WI38 (cell line): ENCODE measurements around the gene TRIM24.
A peak's percentile ranks its signal among the peaks of the same experiment; 100 is the strongest.

Source experiments
- H3K4me3 ChIP-seq: 2 replicates; pipeline ENCODE4 v1.5.1; 2011; ENCODE audit warnings: low read depth, mild to moderate bottlenecking, control low read depth, low read length
- TF ChIP-seq, protein P1 (sequence below): IDR thresholded peaks from 2 replicates; pipeline ENCODE4 v1.5.1; 2012; ENCODE audit warnings: low read depth, mild to moderate bottlenecking, control low read depth, low read length

The TRIM24 gene

GRCh38 chr7:138433583-138434443 lies 26.2 kb upstream of the TRIM24 start:
- TF ChIP-seq, protein P1, sequence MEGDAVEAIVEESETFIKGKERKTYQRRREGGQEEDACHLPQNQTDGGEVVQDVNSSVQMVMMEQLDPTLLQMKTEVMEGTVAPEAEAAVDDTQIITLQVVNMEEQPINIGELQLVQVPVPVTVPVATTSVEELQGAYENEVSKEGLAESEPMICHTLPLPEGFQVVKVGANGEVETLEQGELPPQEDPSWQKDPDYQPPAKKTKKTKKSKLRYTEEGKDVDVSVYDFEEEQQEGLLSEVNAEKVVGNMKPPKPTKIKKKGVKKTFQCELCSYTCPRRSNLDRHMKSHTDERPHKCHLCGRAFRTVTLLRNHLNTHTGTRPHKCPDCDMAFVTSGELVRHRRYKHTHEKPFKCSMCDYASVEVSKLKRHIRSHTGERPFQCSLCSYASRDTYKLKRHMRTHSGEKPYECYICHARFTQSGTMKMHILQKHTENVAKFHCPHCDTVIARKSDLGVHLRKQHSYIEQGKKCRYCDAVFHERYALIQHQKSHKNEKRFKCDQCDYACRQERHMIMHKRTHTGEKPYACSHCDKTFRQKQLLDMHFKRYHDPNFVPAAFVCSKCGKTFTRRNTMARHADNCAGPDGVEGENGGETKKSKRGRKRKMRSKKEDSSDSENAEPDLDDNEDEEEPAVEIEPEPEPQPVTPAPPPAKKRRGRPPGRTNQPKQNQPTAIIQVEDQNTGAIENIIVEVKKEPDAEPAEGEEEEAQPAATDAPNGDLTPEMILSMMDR = no peak
- no peak overlapping the region for H3K4me3 ChIP-seq

DNA sequence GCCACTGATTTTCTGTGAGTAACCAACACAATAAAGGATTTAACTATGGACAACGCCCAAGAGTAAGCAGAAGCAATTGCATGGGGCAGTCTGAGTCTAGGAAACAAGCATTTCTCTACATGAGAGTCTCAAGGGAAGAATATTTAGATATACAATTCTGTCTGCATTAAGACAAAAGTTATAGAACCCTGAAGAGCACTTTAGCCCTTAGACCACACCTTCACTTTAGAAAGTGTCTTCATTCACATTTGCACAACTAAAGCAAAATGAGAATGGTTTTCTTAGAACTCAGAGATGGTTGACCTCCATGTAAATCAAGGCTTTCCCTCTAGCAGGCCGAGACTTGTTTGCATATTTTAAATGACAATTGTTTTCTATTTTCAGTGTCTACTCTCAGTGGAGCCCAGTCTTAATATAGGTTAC lies 25.5 kb upstream of the TRIM24 start:
- TF ChIP-seq, protein P1 = no peak
- H3K4me3 ChIP-seq = no peak overlapping the region

DNA sequence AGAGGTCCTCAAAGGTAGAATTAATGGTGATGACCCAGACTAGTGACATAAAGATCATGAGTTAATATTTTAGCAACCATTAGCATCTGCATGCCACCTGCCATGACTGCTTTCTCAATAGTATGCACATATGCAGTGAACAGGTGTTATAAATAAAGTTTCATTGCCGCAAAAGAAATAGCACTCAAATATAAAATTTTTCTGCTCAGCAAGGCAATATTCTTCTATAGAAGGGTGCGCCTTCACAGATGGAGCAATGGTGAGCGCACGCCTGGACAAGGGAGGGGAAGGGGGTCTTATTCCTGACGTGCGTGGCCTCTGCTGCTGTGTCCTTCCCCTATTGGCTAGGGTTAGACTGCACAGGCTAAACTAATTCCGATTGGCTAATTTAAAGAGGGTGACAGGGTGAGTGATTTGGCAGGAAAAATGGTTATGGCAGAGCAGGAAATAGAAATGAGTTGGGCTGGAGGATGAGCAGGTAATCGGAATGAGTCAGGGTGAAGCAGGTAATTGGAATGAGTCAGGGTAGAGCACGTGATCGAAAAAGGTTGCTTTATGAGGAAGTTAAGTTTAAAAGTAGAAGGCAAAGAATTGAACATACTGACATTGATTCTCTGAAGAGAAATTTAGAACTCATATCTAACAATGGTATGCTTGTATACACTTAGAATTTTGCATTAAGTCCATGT lies 24.7 kb upstream of the TRIM24 start:
- TF ChIP-seq, protein P1 = no peak

DNA sequence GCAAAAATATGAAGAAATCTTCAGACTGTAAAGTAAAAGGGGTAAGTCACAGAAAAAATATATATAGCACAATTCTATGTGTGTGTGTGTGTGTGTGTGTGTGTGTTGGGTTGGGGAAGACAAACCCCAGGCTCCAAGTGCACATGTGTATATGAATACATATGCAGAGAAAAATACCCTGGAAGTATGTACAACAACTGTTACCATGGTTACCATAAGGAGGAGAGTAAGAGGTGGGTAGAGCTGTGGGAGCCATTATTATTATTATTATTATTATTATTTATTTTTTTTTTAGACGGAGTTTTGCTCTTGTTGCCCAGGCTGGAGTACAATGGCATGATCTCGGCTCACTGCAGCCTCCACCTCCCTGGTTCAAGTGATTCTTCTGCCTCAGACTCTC lies 23.7 kb upstream of the TRIM24 start:
- no peak overlapping the region for H3K4me3 ChIP-seq
- TF ChIP-seq, protein P1 = no peak

More for the DNA sequence above, 24.7 kb upstream of the TRIM24 start:
- H3K4me3 ChIP-seq = no peak overlapping the region

DNA sequence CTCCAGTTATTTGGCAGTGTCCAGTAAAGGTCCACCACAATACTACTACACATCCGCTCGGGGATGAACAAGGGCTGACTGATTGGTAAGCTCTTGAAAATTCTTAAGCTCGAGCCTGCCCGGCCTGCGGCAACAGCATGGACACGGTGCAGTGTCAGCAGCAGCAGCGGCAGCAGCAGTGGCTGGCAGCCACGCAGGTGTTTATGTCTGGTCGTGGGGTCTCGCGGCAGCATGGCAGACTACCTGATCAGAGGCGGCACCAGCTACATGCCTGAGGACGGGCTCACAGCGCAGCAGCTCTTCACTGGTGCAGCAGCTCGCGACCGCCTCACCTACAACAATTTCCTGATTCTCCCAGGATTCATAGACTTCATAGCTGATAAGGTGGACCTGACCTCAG lies 19.6 kb upstream of the TRIM24 start:
- H3K4me3 ChIP-seq = no peak overlapping the region
- TF ChIP-seq, protein P1 = no peak

GRCh38 chr7:138442822-138443221 lies 17.2 kb upstream of the TRIM24 start:
- TF ChIP-seq, protein P1 = no peak
- no peak overlapping the region for H3K4me3 ChIP-seq

- no peak overlapping the region for H3K4me3 ChIP-seq
- TF ChIP-seq, protein P1 = peak; percentile 13; the same call in 1 of the 2 replicates
These were observed 10.5 kb upstream of the TRIM24 start for GRCh38 chr7:138449580-138449979.
